Gastroesophageal sphincter (tissue), 3 donors: ENCODE data around the gene SEMA4G.

Experiments
- CTCF ChIP-seq, 4 experiments: fragments of 200-600 bp in 2 of 4; fragments of 450-650 bp in 2 of 4; sonication (generic) in 1 of 4; IDR thresholded peaks; one replicate each; pipeline ENCODE4 v1.5.1; 2017 to 2019; ENCODE audit warnings: antibody characterized with exemption in 4 of 4, mild to moderate bottlenecking in 2 of 4, moderate library complexity in 2 of 4
- EP300 ChIP-seq: sonication (generic); formaldehyde crosslinking; IDR thresholded peaks from one replicate; pipeline ENCODE4 v1.6.1; 2017; ENCODE audit warnings: antibody characterized with exemption, mild to moderate bottlenecking
- POLR2A ChIP-seq, 2 donors: fragments of 450-650 bp; IDR thresholded peaks; one replicate each; pipeline ENCODE4 v1.6.1; 2017; ENCODE audit warnings: antibody characterized with exemption in 2 of 2, mild to moderate bottlenecking in 2 of 2, moderate library complexity in 1 of 2

GRCh38 chr10:101013365-101013825 lies 44.1 kb downstream of the SEMA4G start:
- no peak for TF ChIP-seq CTCF (IDR thresholded peaks at IDR 0.05)
- TF ChIP-seq POLR2A (IDR thresholded peaks at IDR 0.05): no peak
- TF ChIP-seq EP300: no peak
